OCI-LY1 (cell line): ENCODE results near the gene PSMB10.

Experiments
- CTCF ChIP-seq: fragments of 200-600 bp; sonication (generic), shearing (Covaris generic); IDR thresholded peaks from 2 replicates; pipeline ENCODE4 v1.5.1; 2017; ENCODE audit warnings: mild to moderate bottlenecking, antibody characterized with exemption, low read length, moderate library complexity, mixed read lengths
- EZH2 ChIP-seq: fragments of 200-600 bp; sonication (generic), shearing (Covaris generic); IDR thresholded peaks from 2 replicates; pipeline ENCODE4 v1.8.0; 2017; ENCODE audit warnings: borderline replicate concordance, mixed run types, mild to moderate bottlenecking, antibody characterized with exemption, low read length, moderate library complexity, mixed read lengths

DNA sequence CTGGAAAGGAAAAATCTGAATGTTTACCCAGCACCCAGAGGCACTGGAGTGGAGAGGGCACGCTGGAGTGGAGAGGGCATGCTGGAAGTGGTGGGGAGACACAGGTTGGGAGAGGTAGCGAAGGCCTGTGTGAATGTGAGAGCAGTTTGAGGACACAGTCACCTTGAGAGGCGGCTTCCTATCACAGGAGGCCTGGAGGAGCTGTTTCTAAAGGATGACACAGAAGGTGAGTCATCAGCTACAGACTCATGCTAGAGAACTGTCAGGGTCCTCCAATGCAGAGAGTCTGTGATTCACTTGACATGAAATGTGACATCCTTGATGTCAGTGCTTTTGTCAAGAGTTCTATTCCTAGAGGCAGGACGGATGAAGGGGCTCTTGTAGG, 18.8 kb downstream of the PSMB10 start:
- TF ChIP-seq CTCF (no peak), EZH2 (no peak)
